Heart right ventricle (tissue), 16 donors: ENCODE measurements around the gene DHX58. TPM values are rescaled to one million over a fixed set of nuclear protein-coding genes. Genes with fewer than 3 reads are reported as not detected.
"Not testable (repeated sequence)": the region's sequence is repeated elsewhere in the genome, so short reads cannot be mapped to it uniquely, and the experiment has no call there.

Experiments used
- ATAC-seq, 8 donors: fragments of 200-7000 bp; cut with Tn5 transposase; one replicate each; pipeline ENCODE4 v1.9.1; 2020; ENCODE audit warnings: mild to moderate bottlenecking in 8 of 8, moderate library complexity in 8 of 8, moderate number of reproducible peaks in 1 of 8
- DNase-seq, 2 donors: peaks; one replicate each; pipeline ENCODE4 v3.0.0-alpha.2; 2020
- H3K27ac ChIP-seq, 10 donors: fragments of 200-600 bp; sonication (generic) in 2 of 10; one replicate each; pipeline versions ENCODE4 v1.5.0 to v1.8.0; 2020 to 2022; ENCODE audit warnings: mild to moderate bottlenecking in 3 of 10
- H3K27me3 ChIP-seq, 7 donors: fragments of 200-600 bp; one replicate each; pipeline ENCODE4 v1.8.0; 2021 to 2022; ENCODE audit warnings: mild to moderate bottlenecking in 2 of 7
- H3K36me3 ChIP-seq, 9 donors: fragments of 200-600 bp; sonication (generic) in 1 of 9; one replicate each; pipeline versions ENCODE4 v1.5.0 to v1.8.0; 2020 to 2022; ENCODE audit warnings: mild to moderate bottlenecking in 2 of 9
- H3K4me1 ChIP-seq, 9 donors: fragments of 200-600 bp; sonication (generic) in 1 of 9; one replicate each; pipeline versions ENCODE4 v1.5.0 to v1.8.0; 2020 to 2022; ENCODE audit warnings: mild to moderate bottlenecking in 4 of 9
- H3K4me3 ChIP-seq, 10 donors: fragments of 200-600 bp; sonication (generic) in 2 of 10; one replicate each; pipeline versions ENCODE4 v1.5.0 to v1.8.0; 2020 to 2022; ENCODE audit warnings: mild to moderate bottlenecking in 7 of 10, moderate library complexity in 2 of 10
- H3K9me3 ChIP-seq, 11 donors: fragments of 200-600 bp in 10 of 11; sonication (generic) in 2 of 11; one replicate each; pipeline versions ENCODE4 v1.5.0 to v1.8.0; 2013 to 2022; ENCODE audit warnings: mild to moderate bottlenecking in 2 of 11, control low read depth in 1 of 11, moderate library complexity in 1 of 11
- CTCF ChIP-seq, 9 donors: fragments of 200-600 bp; sonication (generic) in 2 of 9; IDR thresholded peaks; one replicate each; pipeline versions ENCODE4 v1.5.0 to v1.8.0; 2021 to 2022; ENCODE audit warnings: antibody characterized with exemption in 9 of 9, mild to moderate bottlenecking in 5 of 9, moderate library complexity in 1 of 9
- WGBS, 2 donors: extraction: QIAGEN DNeasy Blood & Tissue Kit; methylation state at CpG; one replicate each; pipeline ENCODE4 v1.1.7; 2013; ENCODE audit warnings: inconsistent platforms in 1 of 2; 5-methylcytosine and 5-hydroxymethylcytosine counted together
- intact Hi-C, 10 donors: fragments of 100-400 bp; cut with DNase I; formaldehyde crosslinking; loops; one replicate each; pipeline versions ENCODE4 v1.11.1 to v1.14.2; 2022
- polyA plus RNA-seq, 2 donors: library from polyadenylated mRNA; stranded (reverse); fragments of 200-250 nt; gene quantifications; one replicate each; pipeline ENCODE4 v1.2.3, GENCODE V29; 2013
- total RNA-seq, 10 donors: library from RNA; stranded (reverse); fragmentation: NEBNext Ultra II Directional in 3 of 10; extraction: Animal tissue kit (Norgen Biotek cat#: 25700) in 3 of 10; gene quantifications; one replicate each; pipeline versions ENCODE4 v1.2.1 to v1.2.4, GENCODE V29; 2021 to 2023
- donor health status: Arrhythmogenic right ventricular cardiomyopathy.
- donor health status: ischemic (EF 13 %, LVEDD 7.1; RV severe dilation, severe dysfunction).
- donor health status: healthy with polysubstance abuse.
- donor health status: DM: no; HTN: yes; CAD: no.
- donor health status: DM: no; HTN: no; CAD: no.
- donor health status: ischemic (EF 25% LVEDD 6.9; RV normal size, moderate dysfunction).
- donor health status: ischemic (EF 25% LVEDD 5.7; RV mildly dilated, moderate dysfunction).
- donor health status: healthy.
- donor health status: DM: yes; HTN: yes; CAD: no.
- donor health status: Ischemic cardiomyopathy.
- donor health status: ischemic (EF 35%, LVEDD 5.7; RV mildly dilated, moderate dysfunction).
- donor health status: nonischemic (EF 11% LVEDD 7.7; RV severe dilation, severe dysfunction).
- donor health status: DM: yes; HTN: yes; CAD: no.
- donor health status: PGD.
- donor health status: ischemic (EF 29% LVEDD 5.4; RV normal size, mild dysfunction).
- donor health status: nonischemic (EF 23%, LVEDD 6.1; RV moderate dilation, normal function).

The DHX58 gene
- total and polyA plus RNA-seq, 12 donors: 2.2 to 16.9 (median 4.0) TPM

- Histone ChIP-seq H3K27ac (peak overlapping the region; percentile 57 to 97 (median 86)), H3K27me3 (no peaks in the 10 kb centered on the region), H3K4me1 (peaks cover 8 to 59% (median 31%) of the 10 kb centered on the region in 9 donors), H3K4me3 (peak overlapping the region; percentile 69 to 100 (median 86)), H3K36me3 (peaks cover 0 to 33% (median 0%) of the 10 kb centered on the region in 9 donors), H3K9me3 (peaks cover 0 to 4% (median 0%) of the 10 kb centered on the region in 11 donors)
- TF ChIP-seq CTCF (IDR thresholded peaks at IDR 0.05): no peak
- 4 to 6% methylated on average over 15 of the region's 15 CpGs for WGBS, 2 donors
- ATAC-seq (no peak), DNase-seq (no peak)
- intact Hi-C loops: no loop called here
Measured at GRCh38 chr17:42153919-42154742, 41.6 kb upstream of the DHX58 start.

GRCh38 chr17:42146911-42147607 lies 34.5 kb upstream of the DHX58 start:
- no peak for ATAC-seq
- intact Hi-C loops: no loop called here
- Histone ChIP-seq H3K27ac (no peak overlapping the region), H3K4me1 (peaks cover 5 to 48% (median 29%) of the 10 kb centered on the region in 9 donors), H3K4me3 (no peak overlapping the region), H3K9me3 (no peaks in the 10 kb centered on the region), H3K36me3 (peaks cover 0 to 95% (median 8%) of the 10 kb centered on the region in 9 donors), H3K27me3 (no peaks in the 10 kb centered on the region)
- TF ChIP-seq CTCF (IDR thresholded peaks at IDR 0.05): no peak
- DNase-seq: no peak
- WGBS, 2 donors: 87 to 88% methylated on average over 13 of the region's 13 CpGs

- DNase-seq, intact Hi-C loops: not testable (repeated sequence)
- peaks cover 0 to 84% (median 8%) of the 10 kb centered on the region in 9 donors for H3K36me3 ChIP-seq
Measured at GRCh38 chr17:42143138-42143537, 30.6 kb upstream of the DHX58 start.

GRCh38 chr17:42142371-42142896 lies 29.9 kb upstream of the DHX58 start:
- TF ChIP-seq CTCF (IDR thresholded peaks at IDR 0.05): no peak
- ATAC-seq (peak; percentile 12 to 90 (median 74)), DNase-seq (no peak)
- intact Hi-C loops: no loop called here
- Histone ChIP-seq H3K36me3 (peaks cover 0 to 79% (median 8%) of the 10 kb centered on the region in 9 donors), H3K4me1 (peaks cover 24 to 66% (median 54%) of the 10 kb centered on the region in 9 donors), H3K9me3 (no peaks in the 10 kb centered on the region), H3K27me3 (no peaks in the 10 kb centered on the region), H3K4me3 (no peak overlapping the region), H3K27ac (peak overlapping the region in 8 of 10 donors; percentile 25 to 70 (median 44))
- 43 to 58% methylated on average over 7 of the region's 7 CpGs for WGBS, 2 donors

More at GRCh38 chr17:42143138-42143537, 30.6 kb upstream of the DHX58 start:
- Histone ChIP-seq H3K27ac (peak overlapping the region in 6 of 10 donors; percentile 36 to 70 (median 50)), H3K4me1 (peaks cover 24 to 59% (median 48%) of the 10 kb centered on the region in 9 donors)
- ATAC-seq, H3K27me3 ChIP-seq, H3K4me3 ChIP-seq, H3K9me3 ChIP-seq: not testable (repeated sequence)
- 92 to 94% methylated on average over 4 of the region's 4 CpGs for WGBS, 2 donors
